Fibroblast of peridontal ligament (primary cell): ENCODE data around the gene PHLDB1.
"Not testable (repeated sequence)": the region's sequence is repeated elsewhere in the genome, so short reads cannot be mapped to it uniquely, and the experiment has no call there.

Experiments used
- DNase-seq: peaks from one replicate; pipeline ENCODE4 v3.0.0-alpha.2; 2010; ENCODE audit errors: extremely low read depth

The PHLDB1 gene

DNA sequence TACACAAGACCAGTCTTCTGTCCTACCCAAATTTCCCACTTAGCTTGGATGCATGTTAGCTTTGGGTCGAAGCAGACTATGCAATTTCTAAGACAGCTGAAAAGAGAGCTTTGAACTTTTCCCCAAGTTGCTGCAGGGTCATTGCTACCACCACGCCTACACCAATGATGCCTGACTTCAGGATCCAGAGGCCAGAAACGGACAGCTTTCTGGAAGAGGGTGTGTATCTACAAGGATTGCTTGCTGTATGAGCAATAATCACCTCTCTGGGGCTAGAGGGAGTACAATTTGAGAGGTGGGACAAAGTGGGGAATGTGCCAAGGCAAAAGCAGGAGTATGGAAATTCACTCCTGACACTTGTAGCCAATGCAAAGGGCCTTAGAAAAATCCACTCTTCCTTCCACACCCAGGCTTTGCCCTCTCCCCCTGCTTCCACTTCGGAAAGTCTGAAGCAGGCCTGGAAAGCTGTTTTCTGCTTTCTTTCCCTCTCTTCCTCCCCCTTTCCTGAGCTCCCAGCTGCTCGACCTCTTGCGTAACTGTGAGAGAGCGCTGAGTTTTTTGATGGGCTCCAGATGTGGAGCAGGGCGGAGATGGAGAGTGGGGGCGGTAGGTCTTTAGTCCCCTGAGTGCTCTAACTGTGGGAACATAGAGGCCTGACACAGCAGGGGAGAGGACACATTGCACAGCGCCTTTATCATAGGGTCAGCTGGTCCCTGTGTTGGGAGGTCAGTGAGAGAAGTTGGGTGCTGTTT is 2.1 kb upstream of the PHLDB1 start:
- peak; percentile 98 for DNase-seq

DNA sequence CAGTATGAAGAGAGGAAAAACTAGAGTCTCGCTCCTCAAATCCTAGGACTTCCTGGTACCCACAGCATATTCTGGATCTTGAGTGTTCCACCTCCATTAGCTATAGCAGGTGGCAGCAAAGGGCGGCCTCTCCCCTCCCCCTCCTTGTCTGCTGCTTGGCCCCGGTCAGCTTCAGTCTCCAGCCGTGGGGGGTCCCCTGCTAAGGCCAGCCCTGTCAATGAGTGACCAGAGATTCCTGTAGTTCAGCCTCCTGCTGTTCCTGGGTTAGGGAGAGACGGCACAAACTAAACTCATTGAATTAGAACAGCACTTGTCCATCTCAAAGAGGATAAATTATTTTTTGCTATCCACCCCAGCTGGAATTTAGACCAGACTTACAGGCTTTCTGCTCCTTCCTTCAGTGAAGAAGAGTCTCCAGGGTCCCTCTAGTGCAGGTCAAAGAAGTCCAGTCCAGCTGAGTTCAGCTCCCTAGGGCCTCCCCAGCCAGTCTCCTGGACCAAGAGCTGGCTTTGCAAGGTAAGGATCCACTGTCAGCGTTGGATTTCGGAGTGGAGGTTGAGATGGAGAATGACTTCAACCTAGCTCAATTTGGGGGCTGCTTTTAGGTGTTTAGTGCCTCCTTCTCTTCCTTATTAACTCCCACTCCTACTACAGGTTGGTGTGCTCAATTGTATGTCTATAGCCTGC is 1.1 kb upstream of the PHLDB1 start:
- no peak for DNase-seq

DNA sequence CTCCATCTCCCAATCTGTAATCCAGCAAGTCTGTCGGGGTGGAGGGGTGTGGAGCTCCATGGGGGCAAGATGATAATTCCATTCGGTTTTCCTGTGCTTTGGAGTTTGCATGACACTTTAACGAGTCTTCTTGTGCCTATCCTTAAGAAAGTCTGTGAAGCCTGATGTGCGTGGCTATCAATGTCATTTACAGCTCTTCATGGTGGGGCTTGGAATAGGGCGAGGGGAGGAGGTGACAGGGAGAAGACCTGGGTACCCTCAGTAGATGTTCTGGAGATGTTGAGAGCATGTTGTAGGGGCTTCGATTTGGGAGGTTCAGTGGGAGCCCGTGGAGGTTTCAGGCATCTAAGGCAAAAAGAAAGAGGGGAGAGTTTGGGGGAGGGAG is 579 bp upstream of the PHLDB1 start:
- DNase-seq = no peak

DNA sequence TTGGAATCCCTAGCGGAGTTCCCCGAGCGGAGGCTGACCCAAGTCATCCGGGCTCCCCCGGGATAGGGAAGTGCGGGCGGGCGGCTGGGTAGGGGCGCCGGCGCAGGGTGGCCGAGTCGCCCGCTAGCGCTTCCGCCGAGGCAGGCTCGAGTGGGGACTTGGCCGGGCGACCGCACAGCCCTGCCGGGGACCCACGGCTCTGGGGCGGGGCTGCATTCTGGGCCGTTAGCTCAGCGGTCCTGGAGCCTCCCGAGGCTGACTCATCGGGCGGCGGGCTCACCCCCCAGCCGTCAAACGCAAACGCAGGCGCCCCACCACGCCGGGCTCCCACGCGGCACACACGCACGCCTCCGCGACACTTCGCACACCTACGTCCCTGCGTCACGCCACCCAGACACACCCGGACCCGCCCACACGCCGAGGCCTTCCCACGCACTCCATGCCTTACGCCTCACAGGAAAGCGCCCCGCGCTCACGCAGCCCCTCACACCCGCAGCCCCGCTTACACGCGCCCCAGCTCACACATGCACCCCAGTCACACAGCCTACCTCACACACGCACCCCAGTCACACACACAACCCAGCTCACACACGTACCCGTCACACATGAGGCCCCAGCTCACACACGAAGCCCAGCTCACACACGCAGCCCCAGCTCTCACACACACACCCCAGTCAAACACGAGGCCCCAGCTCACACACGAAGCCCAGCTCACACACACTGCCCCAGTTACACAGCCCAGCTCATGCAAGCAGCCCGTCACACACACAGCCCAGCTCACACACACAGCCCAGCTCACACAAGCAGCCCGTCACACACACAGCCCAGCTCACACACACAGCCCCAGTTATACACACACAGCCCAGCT is 1.2 kb downstream of the PHLDB1 start:
- peak; percentile 80 for DNase-seq

DNA sequence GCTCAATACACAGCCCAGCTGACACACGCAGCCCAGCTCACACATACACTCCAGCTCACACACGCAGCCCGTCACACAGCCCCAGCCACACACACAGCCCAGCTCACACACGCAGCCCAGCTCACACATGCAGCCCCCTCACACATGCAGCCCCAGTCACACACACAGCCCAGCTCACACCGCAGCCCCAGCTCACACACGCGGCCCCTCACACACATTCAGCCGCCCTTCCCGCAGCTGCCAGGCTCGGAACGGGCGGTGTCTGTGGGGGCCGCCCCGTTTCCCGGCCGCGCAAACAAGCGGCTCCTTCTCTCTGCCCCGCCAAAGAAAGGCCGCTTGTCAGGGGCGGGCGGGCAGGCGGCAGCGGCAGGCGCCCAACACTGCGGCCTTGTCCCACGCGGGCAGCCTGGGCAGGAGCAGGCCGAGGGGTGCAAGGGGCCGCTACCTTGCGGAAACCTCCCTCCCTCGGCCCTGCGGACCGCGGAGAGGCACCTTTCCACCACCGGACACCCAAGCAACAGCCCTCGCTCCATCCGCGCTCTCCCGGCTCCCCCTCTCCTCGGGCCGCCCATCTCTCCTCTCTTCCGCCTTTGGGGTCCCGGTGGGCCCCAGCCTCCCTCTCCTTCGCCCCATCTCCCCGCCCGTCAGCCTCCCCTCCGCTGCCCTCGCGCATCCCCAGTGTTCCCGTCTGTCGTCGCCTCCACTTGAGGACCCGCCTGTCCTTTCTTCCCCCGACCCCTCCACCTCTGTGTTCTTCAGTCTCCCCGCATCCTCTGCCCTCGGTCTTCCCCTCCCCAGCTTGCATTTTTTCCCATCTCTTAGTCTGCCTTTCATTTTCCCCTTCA is 2.2 kb downstream of the PHLDB1 start:
- DNase-seq = no peak

DNA sequence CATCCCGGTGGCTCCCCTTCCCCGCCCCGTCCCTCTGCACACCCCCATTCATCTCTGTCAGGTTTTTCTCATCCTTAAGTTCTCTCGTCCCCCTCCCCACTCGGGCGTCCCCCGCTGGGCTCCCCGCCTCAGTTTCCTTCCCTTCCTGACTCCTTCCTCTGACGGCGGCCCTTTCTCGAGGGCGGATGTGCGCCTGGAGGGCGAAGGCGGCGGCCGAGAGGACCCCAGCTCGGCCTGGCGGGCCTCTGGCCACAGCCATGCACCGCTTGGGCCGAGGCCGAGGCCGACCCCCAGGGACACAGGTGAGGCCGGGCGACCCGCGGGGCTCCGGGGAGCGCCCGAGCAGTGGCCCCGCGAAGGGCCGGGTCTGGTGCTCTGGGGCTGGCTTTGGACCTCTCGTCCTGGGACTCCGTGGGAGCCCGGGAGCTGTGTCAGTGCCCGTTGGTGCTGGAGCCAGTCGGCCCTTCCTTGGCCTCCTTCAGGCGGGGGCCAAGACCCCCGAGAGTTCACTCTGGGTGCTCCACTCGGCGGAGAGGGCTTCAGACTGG is 2.9 kb downstream of the PHLDB1 start:
- no peak for DNase-seq

DNA sequence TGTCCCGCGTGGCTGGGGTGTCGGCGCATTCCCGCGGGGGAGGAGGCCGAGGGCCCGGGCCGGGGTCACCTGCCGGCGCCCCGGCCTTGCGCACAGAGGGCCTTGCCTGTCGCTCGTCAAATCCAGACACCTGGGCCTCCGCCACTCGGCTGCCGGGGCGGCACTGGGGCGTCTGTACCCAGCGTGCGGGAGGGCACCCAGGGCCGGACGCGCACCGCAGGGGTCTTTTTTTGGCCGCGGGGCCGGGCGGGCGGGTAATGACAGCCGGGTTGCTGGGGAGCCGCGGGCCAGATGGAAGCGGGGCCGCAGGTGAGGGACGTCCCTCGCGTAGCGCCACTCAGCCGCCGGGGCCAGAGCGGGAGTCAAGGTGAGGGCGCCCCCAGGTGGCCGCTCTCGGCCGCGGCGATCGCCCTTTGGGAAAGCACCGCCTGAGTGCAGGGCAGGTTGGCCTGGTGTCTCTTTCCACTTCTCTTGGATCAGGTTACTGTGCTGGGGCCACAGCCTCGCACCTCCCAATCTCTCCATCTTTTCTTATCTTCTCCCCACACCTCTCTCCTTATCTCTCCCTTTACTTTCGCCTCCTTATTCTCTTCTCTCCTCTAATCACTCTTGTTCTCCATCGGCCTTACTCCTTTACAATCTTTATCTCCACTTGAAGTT is 3.5 kb downstream of the PHLDB1 start:
- peak; percentile 50 for DNase-seq

DNA sequence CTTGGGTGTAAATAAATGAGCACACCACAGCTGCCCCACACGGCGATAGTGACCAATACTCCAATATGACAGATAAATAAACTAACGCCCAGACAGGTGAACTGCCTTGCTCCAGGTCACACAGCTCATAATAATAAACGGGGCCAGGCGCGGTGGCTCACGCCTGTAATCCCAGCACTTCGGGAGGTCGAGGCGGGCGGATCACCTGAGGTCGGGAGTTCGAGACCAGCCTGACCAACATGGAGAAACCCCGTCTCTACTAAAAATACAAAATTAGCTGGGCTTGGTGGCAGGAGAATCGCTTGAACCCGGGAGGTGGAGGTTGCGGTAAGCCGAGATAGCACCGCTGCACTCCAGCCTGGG is 4.0 kb downstream of the PHLDB1 start:
- not testable (repeated sequence) for DNase-seq

DNA sequence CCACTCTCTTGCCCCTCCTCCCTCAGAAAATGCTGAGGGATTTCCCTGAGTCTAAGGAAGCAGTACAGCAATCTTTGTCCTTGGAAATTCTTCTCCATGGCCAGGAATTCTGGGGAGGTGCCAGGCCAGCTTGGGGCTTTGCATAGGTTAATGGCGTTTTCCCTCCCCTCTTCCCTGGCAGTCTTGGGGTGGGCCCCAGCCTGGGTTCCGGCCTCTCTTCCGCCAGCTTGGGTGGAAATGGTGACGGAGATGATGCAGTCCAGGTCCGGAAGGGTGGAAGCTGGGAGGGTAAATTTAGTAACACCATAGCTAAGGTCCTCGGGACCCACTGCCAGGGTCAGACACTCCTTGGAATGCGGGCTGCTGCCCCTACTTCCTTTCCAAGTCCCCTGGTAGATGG is 5.0 kb downstream of the PHLDB1 start:
- no peak for DNase-seq

DNA sequence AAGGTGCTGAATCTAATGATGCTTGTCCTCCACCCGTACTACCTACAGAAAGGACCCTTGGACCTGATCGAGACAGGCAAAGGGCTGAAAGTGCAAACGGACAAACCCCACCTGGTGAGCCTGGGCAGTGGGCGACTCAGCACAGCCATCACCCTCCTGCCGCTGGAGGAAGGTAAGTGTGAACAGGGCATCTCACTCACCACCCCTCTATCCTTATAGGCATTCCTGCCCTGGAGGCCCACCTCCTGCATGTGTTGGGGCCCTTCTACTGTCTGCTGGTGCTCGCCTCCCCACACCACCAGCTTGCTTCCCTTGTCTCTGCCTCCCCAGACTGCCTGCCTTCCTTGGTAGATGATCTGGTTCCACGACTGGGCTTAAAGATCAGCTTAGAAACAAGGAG is 7.1 kb downstream of the PHLDB1 start:
- no peak for DNase-seq

DNA sequence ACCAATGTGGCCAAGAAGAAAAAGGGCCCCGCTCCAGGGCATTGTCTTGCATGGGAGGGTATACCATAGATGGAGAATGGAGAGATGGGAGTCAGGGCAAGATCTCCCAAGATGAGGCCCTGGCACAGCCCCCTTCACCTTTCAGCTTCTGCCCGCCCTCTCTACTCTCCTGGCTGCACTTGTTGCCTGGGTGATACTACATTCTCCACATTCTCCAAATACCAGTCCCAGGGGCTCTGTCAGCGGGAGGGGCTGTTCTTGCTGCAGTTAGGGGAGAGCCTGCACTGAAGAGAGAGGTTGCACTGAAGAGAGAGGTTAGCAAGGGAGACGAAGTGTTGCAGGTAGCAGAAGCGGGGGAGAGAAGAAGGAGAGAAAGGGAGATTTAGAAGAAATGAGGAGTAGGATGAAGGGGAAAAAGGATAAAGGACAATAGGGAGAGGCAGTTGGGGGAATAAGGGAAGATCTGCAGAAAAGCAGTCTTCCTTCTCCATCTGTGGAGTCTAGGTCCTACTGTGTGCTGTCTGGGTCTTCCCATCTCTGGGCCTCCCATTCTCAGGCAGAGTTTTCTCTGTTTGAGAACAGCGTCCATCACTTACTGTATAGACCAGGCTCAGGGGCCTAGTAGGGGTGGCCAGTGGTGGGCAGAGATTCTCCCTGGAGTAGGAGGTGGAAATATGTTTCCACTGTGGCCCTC is 8.0 kb downstream of the PHLDB1 start:
- DNase-seq = no peak

DNA sequence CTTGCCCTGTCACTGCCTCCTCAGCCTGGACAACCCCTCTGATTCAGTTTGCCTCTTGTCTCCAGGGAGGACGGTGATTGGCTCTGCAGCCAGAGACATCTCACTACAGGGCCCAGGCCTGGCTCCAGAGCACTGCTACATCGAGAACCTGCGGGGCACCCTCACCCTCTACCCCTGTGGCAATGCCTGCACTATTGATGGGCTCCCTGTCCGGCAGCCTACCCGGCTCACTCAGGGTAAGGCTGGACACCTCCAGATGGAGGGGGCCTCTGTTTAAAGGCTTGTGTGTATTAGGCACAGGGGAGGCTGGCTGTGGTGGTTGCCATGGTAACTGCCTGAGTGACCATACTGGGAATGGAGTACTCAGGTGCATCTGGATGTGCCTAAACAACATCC is 8.6 kb downstream of the PHLDB1 start:
- no peak for DNase-seq

DNA sequence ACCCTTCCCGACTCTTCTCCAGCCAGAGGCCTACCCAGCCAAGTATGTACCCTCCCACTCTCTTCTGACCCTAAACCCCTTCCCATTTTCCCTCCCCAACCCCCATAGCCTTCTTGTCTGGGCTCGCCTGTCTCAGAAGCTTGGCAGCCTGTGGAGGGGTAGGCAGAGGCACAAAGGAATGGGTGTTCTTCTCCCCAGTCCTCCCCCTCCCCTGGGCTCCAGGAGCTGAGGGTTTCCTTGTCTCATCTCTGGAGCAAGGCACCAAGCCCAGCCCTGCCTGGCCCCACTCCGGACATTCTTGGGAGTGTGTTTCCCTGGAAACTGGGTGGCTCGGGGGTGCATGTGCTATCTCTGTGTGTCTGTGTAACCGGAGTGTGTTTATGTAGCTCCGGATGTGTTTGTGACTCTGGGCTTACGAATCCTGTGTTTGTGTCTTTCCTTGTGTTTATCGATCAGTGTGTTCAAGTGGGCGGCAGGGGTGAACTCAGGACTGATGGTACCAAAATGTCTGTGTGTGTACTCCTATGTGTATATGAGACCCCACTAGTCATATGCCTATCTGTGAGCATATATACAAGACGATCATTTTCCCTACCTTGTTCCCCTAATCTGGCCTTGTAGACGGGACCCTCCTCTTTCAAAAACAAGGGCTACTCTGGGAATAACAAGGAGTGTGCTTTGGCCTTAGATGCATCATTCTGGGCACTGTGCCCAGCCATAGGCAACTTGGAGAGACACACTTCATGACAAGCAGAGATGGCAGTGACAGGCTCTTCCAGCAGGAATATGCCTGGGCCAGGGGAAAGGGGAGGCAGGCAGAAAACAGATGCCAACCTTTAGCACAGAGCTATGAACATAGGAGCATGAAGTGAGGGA is 10.9 kb downstream of the PHLDB1 start:
- peak; percentile 74 for DNase-seq

DNA sequence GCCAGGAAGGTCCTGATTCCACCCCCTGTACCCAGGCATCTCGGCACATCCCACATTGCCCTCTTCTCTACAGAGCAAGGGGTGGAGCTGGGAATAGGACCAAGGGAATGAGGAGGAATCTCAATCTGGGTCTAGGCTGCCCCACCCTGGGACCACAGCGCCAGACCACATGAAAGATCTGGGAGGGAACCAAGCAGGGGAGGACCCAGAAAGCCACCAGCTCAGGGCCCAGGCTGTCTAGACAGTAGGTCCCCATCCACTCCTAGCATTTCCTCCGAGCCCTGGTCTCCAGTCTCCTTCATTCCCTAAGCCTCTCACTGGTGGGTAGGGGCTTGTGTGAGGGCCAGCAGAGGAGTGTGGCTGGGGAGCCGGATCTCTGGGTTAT is 11.6 kb downstream of the PHLDB1 start:
- DNase-seq = peak; percentile 81

DNA sequence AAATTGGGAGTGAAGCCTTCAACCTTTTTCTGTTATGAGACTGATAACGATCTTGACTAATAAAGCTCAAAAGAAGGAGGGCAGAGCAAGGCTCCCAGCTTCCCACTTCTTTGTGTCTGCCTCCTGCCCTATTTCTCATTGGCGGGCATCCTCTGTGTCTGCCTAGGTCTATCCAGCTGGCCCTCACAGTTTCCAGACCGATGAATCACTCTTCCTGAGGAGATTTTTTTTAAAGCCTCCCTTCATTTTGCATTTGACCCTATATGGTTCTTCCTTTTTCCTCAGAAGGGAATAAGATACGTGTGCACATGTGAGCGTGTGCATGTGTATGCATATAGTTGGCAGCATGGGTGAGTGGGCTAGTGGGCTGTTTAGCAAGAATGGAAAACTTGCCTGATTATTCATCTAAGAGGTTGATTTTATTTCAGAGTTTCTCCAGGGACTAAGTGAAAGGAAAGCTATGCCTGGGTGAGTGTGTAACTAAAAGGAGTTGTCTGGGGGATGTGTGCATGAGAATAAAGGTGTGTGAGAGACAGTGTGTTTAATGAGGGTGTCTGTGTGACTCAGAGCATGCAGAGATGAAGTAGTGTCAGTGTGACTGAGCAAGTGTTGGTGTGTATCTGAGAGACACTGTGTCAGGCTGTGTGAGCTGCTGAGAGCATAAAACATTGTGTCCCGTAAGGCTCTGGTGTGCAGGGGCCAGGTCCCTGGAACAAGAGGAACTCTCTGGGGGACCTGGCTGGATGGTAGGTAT is 12.2 kb downstream of the PHLDB1 start:
- DNase-seq = peak; percentile 96

DNA sequence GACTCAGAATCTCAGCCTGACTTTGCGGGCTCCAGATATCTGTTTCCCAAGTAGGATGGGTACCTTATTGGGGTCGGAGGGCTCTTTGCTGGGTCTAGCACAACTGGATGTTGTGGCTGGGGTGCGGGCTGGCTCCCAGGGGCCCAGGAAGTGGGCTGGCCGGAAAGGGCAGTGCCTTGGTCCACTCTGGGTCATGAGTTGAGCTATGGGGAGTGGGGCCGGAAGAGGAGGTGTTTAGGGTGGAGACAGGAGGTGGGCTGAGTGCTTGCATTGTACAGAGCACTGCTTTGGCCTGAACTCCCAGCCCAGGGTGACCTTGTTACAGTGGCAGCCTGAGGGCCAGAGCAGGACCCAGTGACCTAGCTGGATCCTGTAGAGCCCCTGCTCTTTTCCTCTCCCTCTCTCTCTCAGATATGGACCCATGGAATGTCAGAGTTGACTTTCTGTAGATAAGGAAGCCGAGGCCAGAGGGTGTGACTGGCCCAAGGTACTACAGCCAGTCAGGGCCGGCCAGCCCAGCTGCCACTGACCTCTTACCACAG is 13.2 kb downstream of the PHLDB1 start:
- no peak for DNase-seq

DNA sequence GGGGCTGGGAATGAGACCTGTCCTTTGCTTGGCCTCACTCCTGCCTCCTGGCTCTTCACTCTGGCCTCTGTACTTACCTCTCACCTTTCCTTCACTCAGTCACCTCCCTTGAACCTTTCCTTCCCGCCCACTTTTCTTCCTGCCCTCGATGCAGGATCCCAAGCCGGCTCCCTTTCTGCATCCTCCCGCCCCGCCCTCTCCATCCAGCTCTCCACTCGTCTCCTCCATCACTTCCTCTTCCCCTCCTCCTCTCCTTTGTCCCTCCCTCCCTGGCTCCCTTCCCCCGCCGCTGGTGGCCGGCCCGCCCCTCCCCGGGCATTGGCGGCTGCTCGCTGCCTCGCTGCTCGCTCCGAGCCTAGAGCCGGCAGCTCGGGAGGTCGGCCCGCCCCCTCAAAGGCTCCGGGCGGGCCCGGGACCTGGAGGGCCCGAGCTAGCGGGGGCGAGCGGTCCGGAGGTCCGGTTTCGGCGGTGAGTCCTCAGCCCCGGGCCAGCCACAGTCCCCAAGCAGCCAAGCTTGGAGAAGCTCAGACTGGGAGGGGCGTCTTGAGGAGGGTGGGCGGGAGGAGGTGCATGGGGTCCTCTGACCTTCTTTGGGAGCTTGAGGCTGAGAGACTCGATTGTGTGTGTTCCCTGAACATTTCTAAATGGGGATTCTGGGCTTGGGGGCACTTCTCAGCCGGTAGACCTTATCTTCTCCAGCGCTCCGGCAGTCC is 13.8 kb downstream of the PHLDB1 start:
- peak; percentile 73 for DNase-seq
